Sciatic nerve (tissue), 2 donors: ENCODE measurements around the gene DNAJC5G. TPM values are rescaled to one million over a fixed set of nuclear protein-coding genes. Genes with fewer than 3 reads are reported as not detected.

Experiments used
- ATAC-seq: fragments of 200-7000 bp; cut with Tn5 transposase; one replicate; pipeline ENCODE4 v1.9.1; 2020; ENCODE audit warnings: mild to moderate bottlenecking, moderate library complexity
- DNase-seq: peaks from one replicate; pipeline ENCODE4 v3.0.0-alpha.2; 2020; ENCODE audit warnings: low spot score
- intact Hi-C: fragments of 100-400 bp; cut with DNase I; formaldehyde crosslinking; loops from one replicate; pipeline ENCODE4 v1.14.2; 2022
- total RNA-seq: library from RNA; stranded (reverse); fragmentation: NEBNext Ultra II Directional; extraction: Animal tissue kit (Norgen Biotek cat#: 25700); gene quantifications from one replicate; pipeline ENCODE4 v1.2.1, GENCODE V29; 2021
- donor health status: DM: no; HTN: no; CAD: no.
- donor health status: DM: no; HTN: no; CAD: no.

DNAJC5G gene, protein sequence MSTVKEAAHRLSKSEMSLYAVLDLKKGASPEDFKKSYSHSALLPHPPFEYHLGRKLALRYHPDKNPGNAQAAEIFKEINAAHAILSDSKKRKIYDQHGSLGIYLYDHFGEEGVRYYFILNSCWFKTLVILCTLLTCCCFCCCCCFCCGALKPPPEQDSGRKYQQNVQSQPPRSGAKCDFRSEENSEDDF
- not detected for total RNA-seq

DNA sequence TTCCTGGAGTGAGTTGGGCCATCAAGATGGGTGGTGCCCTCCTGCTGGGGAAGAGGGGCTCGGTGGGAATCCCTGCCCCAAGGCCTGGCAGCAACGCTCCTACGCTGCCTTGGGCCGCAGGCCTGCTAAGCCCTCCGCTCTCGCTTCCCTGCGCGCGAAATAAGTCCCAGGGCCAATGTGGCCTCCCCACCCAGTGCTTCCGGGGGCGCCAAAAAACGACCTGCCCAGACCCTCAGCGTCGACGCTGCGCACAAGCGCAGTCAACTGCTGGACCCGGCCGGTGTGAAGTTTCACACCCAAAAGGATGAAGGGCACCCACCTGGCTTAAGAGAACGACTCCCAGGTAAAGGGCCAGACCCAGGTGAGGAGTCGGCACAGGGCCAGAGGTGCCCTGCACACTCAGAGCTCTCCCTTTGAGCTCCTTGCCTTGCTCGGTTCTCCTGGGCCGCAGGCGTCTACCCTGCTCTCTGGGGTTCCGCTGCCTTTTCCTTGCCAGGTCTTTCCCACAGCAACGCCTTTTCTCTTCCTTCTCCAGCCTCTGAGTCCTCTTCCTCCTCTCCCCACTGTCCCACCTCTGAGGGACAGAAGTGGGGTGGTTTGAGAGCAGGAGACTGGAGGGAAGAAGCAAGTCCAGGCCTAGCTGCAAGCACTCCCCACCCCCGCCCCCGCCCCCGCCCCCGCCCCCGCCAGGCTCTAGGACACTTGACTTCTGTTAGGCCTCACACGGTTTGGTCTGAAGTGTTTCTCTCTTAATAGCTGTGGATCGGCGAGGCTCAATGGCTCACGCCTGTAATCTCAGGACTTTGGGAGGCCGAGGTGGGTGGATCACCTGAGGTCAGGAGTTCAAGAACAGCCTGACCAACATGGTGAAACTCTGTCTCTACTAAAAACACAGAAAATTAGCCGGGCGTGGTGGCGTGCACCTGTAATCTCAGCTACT, at the start of gene DNAJC5G:
Gene DNAJC5G, plus strand, starts transcription at position 223 of the 940 bp plus-strand sequence. CDS start 1,296 bp downstream, outside the sequence.
- intact Hi-C loops = no loop called here
- ATAC-seq (no peak), DNase-seq (no peak)

DNA sequence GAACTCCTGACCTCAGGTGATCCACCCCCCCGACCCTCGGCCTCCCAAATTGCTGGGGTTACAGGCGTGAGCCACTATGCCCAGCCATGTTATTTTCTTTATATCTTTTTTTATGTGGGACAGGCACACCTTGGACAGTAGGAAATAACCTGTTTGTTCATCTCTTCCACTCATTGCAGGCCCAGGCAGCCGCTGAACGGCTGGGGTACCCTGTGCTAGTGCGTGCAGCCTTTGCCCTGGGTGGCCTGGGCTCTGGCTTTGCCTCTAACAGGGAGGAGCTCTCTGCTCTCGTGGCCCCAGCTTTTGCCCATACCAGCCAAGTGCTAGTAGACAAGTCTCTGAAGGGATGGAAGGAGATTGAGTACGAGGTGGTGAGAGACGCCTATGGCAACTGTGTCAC, 49.7 kb upstream of the DNAJC5G start:
- ATAC-seq (no peak), DNase-seq (no peak)
- intact Hi-C loops = no loop called here

DNA sequence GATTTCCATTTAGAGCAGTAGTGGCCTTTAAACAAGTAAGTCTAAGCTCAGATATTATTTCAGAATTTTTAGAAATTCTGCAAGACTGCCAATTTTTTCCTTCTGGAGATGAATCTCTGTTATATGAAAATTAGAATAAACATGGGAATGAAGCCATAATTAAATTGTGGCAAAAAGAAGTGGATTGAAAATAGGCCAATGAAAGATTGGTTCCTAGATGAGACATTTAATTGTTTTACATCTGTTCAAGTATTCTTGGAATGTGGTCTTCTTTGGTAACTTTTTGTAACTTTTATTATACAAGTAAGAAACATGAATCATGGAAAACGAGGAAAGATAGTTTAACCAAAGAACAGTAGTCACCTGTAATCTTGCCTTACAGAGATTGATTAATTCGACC, 47.7 kb upstream of the DNAJC5G start:
- intact Hi-C loops = no loop called here
- no peak for DNase-seq
- no peak for ATAC-seq

DNA sequence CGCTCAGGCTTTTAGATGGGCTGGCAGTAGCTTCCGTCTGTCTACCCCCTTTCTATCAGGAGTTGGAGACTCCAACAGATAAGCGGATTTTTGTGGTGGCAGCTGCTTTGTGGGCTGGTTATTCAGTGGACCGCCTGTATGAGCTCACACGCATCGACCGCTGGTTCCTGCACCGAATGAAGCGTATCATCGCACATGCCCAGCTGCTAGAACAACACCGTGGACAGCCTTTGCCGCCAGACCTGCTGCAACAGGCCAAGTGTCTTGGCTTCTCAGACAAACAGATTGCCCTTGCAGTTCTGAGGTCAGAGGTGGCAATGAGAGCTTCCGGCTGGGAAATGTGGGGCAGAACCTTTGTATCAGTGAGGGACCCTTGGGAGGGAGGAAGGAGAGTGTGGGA, 43.3 kb upstream of the DNAJC5G start:
- no peak for ATAC-seq
- DNase-seq = no peak
- intact Hi-C loops = no loop called here

DNA sequence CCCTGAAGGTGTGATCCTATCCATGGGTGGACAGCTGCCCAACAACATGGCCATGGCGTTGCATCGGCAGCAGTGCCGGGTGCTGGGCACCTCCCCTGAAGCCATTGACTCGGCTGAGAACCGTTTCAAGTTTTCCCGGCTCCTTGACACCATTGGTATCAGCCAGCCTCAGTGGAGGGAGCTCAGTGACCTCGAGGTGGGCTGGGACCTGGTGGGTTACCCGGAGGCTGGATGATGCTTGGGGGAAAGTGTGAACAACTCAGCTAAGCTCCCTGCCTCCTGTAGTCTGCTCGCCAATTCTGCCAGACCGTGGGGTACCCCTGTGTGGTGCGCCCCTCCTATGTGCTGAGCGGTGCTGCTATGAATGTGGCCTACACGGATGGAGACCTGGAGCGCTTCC, 41.9 kb upstream of the DNAJC5G start:
- DNase-seq (no peak), ATAC-seq (no peak)
- intact Hi-C loops = no loop called here

DNA sequence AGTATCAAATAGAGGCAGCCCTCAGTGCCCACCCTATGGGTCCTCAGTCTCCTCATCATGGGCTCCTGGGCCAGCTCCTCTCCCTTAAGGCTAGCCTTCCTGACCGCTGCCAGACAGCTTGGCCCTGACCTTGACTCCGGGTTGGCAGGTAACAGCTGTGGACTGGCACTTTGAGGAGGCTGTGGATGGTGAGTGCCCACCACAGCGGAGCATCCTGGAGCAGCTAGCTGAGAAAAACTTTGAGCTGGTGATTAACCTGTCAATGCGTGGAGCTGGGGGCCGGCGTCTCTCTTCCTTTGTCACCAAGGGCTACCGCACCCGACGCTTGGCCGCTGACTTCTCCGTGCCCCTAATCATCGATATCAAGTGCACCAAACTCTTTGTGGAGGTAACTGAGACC, 39.1 kb upstream of the DNAJC5G start:
- intact Hi-C loops = no loop called here
- ATAC-seq (no peak), DNase-seq (no peak)

DNA sequence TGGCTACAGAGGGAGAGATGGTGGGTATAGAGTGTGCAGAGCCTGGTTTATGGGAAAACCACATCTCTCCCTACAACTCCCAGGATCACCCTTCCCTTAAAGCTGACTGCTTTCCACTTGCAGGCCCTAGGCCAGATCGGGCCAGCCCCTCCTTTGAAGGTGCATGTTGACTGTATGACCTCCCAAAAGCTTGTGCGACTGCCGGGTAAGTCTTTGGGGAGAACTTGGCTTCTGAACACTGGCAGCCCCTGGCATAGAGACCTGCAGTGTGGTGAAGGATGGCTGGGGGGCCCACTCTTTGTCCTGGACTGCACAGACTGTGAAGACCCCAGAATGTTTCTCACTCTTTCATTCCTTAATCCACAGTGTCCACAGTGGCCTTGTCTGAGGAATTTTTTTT, 38.6 kb upstream of the DNAJC5G start:
- no peak for DNase-seq
- intact Hi-C loops = no loop called here
- no peak for ATAC-seq

DNA sequence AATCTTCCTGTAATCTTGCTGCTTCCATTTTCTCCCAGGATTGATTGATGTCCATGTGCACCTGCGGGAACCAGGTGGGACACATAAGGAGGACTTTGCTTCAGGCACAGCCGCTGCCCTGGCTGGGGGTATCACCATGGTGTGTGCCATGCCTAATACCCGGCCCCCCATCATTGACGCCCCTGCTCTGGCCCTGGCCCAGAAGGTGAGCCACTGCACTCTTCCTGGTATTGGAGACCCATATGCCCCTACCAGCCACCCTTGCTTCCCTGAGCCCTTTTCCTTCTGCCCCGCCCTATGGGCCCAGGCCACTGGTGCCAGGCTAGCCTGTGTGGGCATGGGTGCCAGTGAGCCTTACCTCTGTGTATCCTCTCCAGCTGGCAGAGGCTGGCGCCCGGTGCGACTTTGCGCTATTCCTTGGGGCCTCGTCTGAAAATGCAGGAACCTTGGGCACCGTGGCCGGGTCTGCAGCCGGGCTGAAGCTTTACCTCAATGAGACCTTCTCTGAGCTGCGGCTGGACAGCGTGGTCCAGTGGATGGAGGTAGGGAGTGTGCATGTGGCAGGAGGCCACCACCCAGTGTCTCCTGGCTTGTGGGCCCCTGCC, 37.8 kb upstream of the DNAJC5G start:
- ATAC-seq = no peak
- intact Hi-C loops = no loop called here
- no peak for DNase-seq

DNA sequence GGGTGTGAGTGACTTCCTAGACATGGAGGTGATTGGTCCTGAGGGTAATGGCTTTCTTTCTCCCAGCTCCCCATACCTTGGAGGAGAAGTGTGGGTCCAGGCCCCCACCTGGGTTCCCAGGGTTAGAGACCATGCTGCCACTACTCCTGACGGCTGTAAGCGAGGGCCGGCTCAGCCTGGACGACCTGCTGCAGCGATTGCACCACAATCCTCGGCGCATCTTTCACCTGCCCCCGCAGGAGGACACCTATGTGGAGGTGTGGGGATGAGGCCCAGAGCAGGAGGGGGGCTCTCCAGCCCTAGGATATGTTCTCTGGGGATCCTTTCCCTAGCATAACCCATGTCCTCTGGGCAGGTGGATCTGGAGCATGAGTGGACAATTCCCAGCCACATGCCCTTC, 36.3 kb upstream of the DNAJC5G start:
- ATAC-seq (no peak), DNase-seq (no peak)
- intact Hi-C loops = no loop called here

DNA sequence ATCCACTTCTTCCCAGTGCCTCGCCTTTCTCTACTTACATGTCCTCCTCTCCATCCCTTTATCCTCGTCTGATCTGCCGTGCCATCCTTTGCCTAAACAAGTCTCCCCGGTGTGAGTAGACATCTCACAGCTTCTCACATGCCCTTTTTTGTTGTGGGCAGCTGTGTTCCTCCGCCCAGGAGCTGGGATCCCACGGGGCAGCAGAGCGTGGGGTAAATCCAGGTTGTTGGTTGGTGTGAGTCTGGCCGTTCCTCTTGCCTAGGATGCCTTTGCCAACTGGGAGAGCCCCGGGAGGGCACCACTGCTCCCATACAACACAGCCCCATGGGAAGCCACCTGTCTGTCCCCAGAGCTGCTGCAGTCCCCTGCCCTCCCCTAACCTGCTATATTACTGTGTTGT, 34.8 kb upstream of the DNAJC5G start:
- ATAC-seq (no peak), DNase-seq (no peak)
- intact Hi-C loops = no loop called here

DNA sequence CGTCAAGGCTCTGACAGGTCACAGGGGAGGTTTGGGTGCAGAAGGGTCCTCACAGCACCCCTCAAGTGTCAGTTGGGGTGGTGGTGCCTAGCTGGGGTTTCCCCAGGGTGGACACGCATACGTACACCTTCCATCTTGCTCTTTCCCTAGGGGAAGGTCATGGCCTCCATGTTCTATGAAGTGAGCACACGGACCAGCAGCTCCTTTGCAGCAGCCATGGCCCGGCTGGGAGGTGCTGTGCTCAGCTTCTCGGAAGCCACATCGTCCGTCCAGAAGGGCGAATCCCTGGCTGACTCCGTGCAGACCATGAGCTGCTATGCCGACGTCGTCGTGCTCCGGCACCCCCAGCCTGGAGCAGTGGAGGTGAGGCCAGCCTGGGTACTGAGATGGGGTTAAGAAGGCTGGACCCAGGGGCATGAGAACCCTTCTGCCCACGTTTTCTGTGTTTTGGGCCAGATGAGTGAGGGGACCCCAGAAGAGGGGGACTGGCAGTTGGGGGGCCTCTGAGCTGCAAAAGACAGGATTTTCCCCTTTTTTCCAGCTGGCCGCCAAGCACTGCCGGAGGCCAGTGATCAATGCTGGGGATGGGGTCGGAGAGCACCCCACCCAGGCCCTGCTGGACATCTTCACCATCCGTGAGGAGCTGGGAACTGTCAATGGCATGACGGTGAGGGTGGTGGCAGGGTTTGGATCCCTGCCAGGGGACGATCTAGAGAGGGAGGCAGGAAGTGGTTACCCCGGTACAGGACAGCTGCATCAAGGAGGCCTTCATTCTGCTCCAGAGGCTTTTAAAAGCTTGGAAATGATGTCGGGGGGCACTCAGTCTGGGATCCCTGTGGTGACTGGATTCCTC, 33.2 kb upstream of the DNAJC5G start:
- DNase-seq (no peak), ATAC-seq (no peak)
- intact Hi-C loops = no loop called here

DNA sequence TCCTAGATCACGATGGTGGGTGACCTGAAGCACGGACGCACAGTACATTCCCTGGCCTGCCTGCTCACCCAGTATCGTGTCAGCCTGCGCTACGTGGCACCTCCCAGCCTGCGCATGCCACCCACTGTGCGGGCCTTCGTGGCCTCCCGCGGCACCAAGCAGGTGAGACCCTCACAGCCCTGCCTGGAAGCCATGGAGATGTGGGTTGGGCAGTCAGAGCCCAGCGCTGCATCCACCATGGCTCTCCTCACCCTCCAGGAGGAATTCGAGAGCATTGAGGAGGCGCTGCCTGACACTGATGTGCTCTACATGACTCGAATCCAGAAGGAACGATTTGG, 32.6 kb upstream of the DNAJC5G start:
- ATAC-seq = no peak
- DNase-seq = no peak
- intact Hi-C loops = no loop called here

DNA sequence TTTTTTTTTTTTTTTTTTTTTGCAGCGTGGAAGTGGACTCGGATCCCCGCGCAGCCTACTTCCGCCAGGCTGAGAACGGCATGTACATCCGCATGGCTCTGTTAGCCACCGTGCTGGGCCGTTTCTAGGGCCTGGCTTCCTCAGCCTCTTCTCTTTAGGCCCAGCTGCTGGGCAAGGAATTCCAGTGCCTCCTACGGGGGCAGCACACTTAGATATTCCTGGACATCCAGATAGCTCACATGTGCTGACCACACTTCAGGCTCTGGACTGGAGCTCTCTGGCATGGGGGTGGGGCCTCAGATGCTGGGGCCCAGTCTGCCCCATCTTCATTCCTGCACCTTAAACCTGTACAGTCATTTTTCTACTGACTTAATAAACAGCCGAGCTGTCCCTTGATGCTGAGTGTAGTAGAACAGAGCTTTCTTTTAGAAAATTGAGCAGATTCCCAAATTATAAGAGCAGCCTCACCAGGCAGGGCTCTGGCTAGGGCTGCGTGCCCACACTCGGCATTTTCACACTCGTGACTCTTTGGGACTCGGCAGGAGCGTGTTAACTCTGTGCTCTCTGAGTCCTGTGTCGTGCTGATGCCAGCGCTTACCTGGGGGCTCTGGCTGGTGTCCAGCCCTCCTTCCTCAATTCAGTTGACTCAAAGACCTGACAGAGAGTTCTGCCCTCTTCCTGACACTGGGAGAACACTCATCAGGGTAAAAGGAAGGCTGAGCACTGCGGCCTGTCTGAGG, 31.7 kb upstream of the DNAJC5G start:
- ATAC-seq = no peak
- intact Hi-C loops = no loop called here

DNA sequence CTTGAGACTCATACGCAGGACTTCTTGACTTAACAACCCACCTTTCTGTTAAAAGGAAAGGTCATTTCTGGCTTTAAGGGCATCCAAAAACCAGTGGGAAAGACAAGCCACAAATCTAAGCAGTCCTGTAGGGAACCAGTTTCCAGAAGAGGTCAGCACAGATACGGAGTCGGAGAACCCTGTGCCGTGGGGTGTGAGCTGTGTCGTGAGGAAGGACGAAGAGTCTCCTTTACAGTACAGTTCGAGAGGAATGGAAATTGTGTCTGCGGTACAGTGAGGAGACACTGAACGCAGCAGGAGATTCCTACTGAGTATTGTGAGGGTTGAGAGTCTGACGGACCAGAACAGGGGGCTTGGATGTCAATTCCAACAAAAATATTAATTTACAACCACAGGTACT, 30.1 kb upstream of the DNAJC5G start:
- no peak for ATAC-seq
- intact Hi-C loops = no loop called here

More for the DNA sequence above, 31.7 kb upstream of the DNAJC5G start:
- no peak for DNase-seq

DNA sequence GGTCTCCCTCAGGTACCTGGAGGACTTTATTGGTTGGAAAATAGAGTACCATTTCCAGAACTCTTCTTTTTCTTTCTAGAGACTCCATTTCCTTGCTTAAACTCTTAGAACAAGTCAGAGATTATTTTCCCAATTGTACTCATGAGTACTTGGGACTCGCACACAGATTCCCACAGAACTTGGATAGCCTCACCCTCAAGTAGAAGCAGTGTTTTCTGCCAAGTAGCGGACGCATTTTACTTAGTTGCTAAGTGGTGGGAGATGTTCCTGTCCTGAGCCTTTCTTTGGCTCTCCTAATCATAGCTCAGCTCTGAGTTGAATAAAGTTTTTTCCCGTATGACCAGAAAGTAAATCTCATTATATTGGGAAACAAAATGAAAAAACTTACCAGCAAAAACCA, 29.6 kb upstream of the DNAJC5G start:
- intact Hi-C loops = no loop called here
- no peak for DNase-seq
- ATAC-seq = no peak

More for the DNA sequence above, 30.1 kb upstream of the DNAJC5G start:
- no peak for DNase-seq

DNA sequence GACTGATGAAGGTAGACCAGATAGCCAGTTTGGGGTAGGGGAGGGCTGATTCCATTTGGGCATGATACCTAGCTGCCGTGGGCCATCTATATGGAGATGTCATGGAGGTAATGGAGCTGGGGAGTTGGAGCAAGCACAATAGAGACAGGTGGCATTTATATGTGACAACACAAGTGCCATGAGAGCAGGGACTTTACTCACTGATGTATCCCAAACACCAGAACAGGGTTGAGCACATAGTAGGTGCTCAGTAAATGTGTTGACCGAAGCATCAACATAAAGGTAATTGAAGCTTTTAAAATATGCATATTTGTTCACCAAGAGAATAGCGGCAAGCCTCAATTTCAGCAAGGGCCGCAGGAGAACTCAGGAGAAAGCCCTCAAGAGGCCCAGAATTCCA, 27.3 kb upstream of the DNAJC5G start:
- ATAC-seq (no peak), DNase-seq (no peak)
- intact Hi-C loops = no loop called here

DNA sequence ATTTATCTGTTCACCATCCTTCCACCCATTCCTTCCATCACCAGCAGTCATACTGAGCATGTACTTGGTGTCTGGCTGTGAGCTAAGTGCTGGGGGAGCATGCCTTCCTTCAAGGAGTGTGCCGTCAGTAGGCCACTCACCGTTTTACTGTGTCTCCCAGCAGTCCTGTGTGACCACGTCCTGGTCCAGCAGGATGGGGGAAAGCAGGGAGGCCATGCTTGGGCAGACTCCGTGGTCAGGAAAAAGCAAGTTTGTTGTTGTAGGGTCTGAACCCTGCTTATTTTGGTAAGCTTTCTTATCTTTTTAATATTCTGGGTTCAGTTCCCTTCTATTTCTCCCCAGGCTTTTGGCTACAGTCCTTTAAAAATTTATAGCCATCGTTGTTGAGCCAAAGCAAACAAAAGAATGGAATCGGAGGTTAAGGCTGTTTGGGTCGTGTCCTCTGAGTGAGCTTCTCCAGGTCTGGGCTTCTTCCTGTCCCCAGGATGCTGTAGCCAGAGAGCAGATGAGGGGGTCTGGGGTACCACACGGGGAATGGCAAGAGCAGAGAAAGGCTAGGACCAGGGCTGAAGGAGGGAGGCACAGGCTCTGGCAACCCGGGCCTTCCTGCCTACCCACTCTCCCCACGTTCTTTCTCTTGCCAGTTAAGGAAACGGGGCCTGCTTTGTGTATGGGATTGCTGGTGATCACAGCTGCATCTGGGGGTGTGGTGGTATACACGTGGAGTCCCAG, 25.9 kb upstream of the DNAJC5G start:
- intact Hi-C loops = no loop called here

More for the DNA sequence above, 25.9 kb upstream of the DNAJC5G start:
- ATAC-seq (no peak), DNase-seq (no peak)
